GM20000 (cell line): ENCODE data around the gene PLEKHA5.
"Not testable (repeated sequence)": the region's sequence is repeated elsewhere in the genome, so short reads cannot be mapped to it uniquely, and the experiment has no call there.

Experiments
- DNase-seq: peaks from one replicate; pipeline ENCODE4 v3.0.0; 2012; ENCODE audit warnings: low spot score
- CTCF ChIP-seq: IDR thresholded peaks from 2 replicates; pipeline ENCODE4 v1.5.1; 2012; ENCODE audit warnings: mild to moderate bottlenecking, control low read depth; ENCODE audit errors: extremely low read depth, missing control alignments

PLEKHA5 gene

GRCh38 chr12:19168644-19169043 lies 39.1 kb downstream of the PLEKHA5 start:
- no peak for TF ChIP-seq CTCF
- no peak for DNase-seq

GRCh38 chr12:19169222-19169621 lies 39.7 kb downstream of the PLEKHA5 start:
- no peak for DNase-seq
- TF ChIP-seq CTCF, result no peak

- DNase-seq, result not testable (repeated sequence)
Observed at GRCh38 chr12:19170286-19170685, 40.8 kb downstream of the PLEKHA5 start.

GRCh38 chr12:19171731-19172130 lies 42.2 kb downstream of the PLEKHA5 start:
- DNase-seq, result no peak
- TF ChIP-seq CTCF, result no peak

GRCh38 chr12:19177754-19178153 lies 48.2 kb downstream of the PLEKHA5 start:
- DNase-seq, result no peak
- no peak for TF ChIP-seq CTCF

- no peak for TF ChIP-seq CTCF
- no peak for DNase-seq
Observed at GRCh38 chr12:19179986-19180385, 50.5 kb downstream of the PLEKHA5 start.

GRCh38 chr12:19181666-19182426 lies 52.3 kb downstream of the PLEKHA5 start:
- no peak for TF ChIP-seq CTCF
- DNase-seq, result no peak
